Measurements from ENCODE around the gene SORBS2.

SORBS2 gene

GRCh38 chr4:185834778-185835177 is 22.8 kb upstream of the SORBS2 start:
- DNase-seq, result no peak

- no peak for DNase-seq
These were observed 22.1 kb upstream of the SORBS2 start for GRCh38 chr4:185834088-185834487.

GRCh38 chr4:185833055-185833598 is 21.1 kb upstream of the SORBS2 start:
- DNase-seq, result no peak

- DNase-seq, result no peak
These were observed 19.3 kb upstream of the SORBS2 start for GRCh38 chr4:185831125-185831815.

GRCh38 chr4:185830263-185830994 is 18.4 kb upstream of the SORBS2 start:
- DNase-seq, result no peak

- no peak for DNase-seq
These were observed 14.4 kb upstream of the SORBS2 start for GRCh38 chr4:185826381-185826780.

GRCh38 chr4:185825737-185826136 is 13.7 kb upstream of the SORBS2 start:
- no peak for DNase-seq

GRCh38 chr4:185822791-185823190 is 10.8 kb upstream of the SORBS2 start:
- no peak for DNase-seq

GRCh38 chr4:185821029-185821419 is 9.0 kb upstream of the SORBS2 start:
- DNase-seq, result no peak

GRCh38 chr4:185820146-185821028 is 8.4 kb upstream of the SORBS2 start:
- no peak for DNase-seq

GRCh38 chr4:185819144-185819543 is 7.2 kb upstream of the SORBS2 start:
- DNase-seq, result no peak

- no peak for DNase-seq
These were observed 5.4 kb upstream of the SORBS2 start for GRCh38 chr4:185817403-185817818.

GRCh38 chr4:185813133-185813532 is 1.1 kb upstream of the SORBS2 start:
- no peak for DNase-seq

GRCh38 chr4:185810746-185811508 is 1.1 kb downstream of the SORBS2 start:
- DNase-seq, result no peak

- no peak for DNase-seq
These were observed 2.4 kb downstream of the SORBS2 start for GRCh38 chr4:185809533-185810071.

- DNase-seq, result no peak
These were observed 2.9 kb downstream of the SORBS2 start for GRCh38 chr4:185809121-185809520.

GRCh38 chr4:185805979-185806378 is 6.0 kb downstream of the SORBS2 start:
- DNase-seq, result no peak

- DNase-seq, result no peak
These were observed 6.7 kb downstream of the SORBS2 start for GRCh38 chr4:185805262-185805802.

GRCh38 chr4:185803022-185803421 is 9.0 kb downstream of the SORBS2 start:
- DNase-seq, result no peak

GRCh38 chr4:185801471-185801870 is 10.5 kb downstream of the SORBS2 start:
- DNase-seq, result no peak

- DNase-seq, result no peak
These were observed 11.6 kb downstream of the SORBS2 start for GRCh38 chr4:185800266-185800945.

Measured in SIG-M5 (cell line).